ENCODE results near the gene LRRC45.
"Not testable (repeated sequence)": the region's sequence is repeated elsewhere in the genome, so short reads cannot be mapped to it uniquely, and the experiment has no call there.

The LRRC45 gene

GRCh38 chr17:82035488-82035887 is 12.4 kb downstream of the LRRC45 start:
- no peak for DNase-seq (ENCODE audit: low spot score)

- DNase-seq (ENCODE audit: low spot score) = no peak
Measured at GRCh38 chr17:82035956-82036633, 13.0 kb downstream of the LRRC45 start.

GRCh38 chr17:82036634-82037091 is 13.6 kb downstream of the LRRC45 start:
- DNase-seq (ENCODE audit: low spot score) = no peak

GRCh38 chr17:82037092-82037888 is 14.2 kb downstream of the LRRC45 start, which contains the start of gene DCXR:
Gene DCXR (minus strand): TSS chr17:82037697. CDS start chr17:82037682, 15 bp downstream.
- peak; percentile 99 for DNase-seq (ENCODE audit: low spot score)

- no peak for DNase-seq (ENCODE audit: low spot score)
Measured at GRCh38 chr17:82037889-82038195, 14.7 kb downstream of the LRRC45 start.

- not testable (repeated sequence) for DNase-seq (ENCODE audit: low spot score)
Measured at GRCh38 chr17:82038796-82039409, 15.8 kb downstream of the LRRC45 start.

- DNase-seq (ENCODE audit: low spot score) = no peak
Measured at GRCh38 chr17:82039695-82040299, 16.7 kb downstream of the LRRC45 start.

- no peak for DNase-seq (ENCODE audit: low spot score)
Measured at GRCh38 chr17:82041144-82041814, 18.2 kb downstream of the LRRC45 start.

- DNase-seq (ENCODE audit: low spot score) = no peak
Measured at GRCh38 chr17:82042649-82043048, 19.5 kb downstream of the LRRC45 start.

GRCh38 chr17:82043507-82043906 is 20.4 kb downstream of the LRRC45 start:
- no peak for DNase-seq (ENCODE audit: low spot score)

GRCh38 chr17:82045936-82046484 is 22.9 kb downstream of the LRRC45 start:
- DNase-seq (ENCODE audit: low spot score) = no peak

- DNase-seq (ENCODE audit: low spot score) = no peak
Measured at GRCh38 chr17:82046903-82047302, 23.8 kb downstream of the LRRC45 start.

GRCh38 chr17:82047379-82047778 is 24.3 kb downstream of the LRRC45 start:
- no peak for DNase-seq (ENCODE audit: low spot score)

GRCh38 chr17:82047914-82048570 is 24.9 kb downstream of the LRRC45 start:
- DNase-seq (ENCODE audit: low spot score) = no peak

GRCh38 chr17:82048571-82048971 is 25.5 kb downstream of the LRRC45 start:
- DNase-seq (ENCODE audit: low spot score) = no peak

- no peak for DNase-seq (ENCODE audit: low spot score)
Measured at GRCh38 chr17:82049106-82049505, 26.0 kb downstream of the LRRC45 start.

- DNase-seq (ENCODE audit: low spot score) = no peak
Measured at GRCh38 chr17:82049521-82049971, 26.4 kb downstream of the LRRC45 start.

GRCh38 chr17:82050152-82050760 is 27.2 kb downstream of the LRRC45 start:
- no peak for DNase-seq (ENCODE audit: low spot score)

GRCh38 chr17:82050761-82051641 is 27.9 kb downstream of the LRRC45 start:
- DNase-seq (ENCODE audit: low spot score) = peak; percentile 56

Data from GM03348 (cell line).